GM12891 (cell line): ENCODE measurements around the gene TNFSF12. TPM values are rescaled to one million over a fixed set of nuclear protein-coding genes. Genes with fewer than 3 reads are reported as not detected.

Experiments
- DNase-seq: peaks from one replicate; pipeline ENCODE4 v3.0.0; 2011; ENCODE audit warnings: low spot score; ENCODE audit not compliant: insufficient read length
- FAIRE-seq: peaks from 2 replicates; lab custom pipeline; 2011; peaks lifted over from hg19 to GRCh38; lab: Jason Lieb, UNC
- PAX5 ChIP-seq: IDR thresholded peaks from 2 replicates; pipeline ENCODE4 v1.6.1; 2011; ENCODE audit warnings: low read length, moderate library complexity, mild to moderate bottlenecking; ENCODE audit not compliant: insufficient read depth, severe bottlenecking
- POLR2A ChIP-seq: IDR thresholded peaks from 2 replicates; pipeline ENCODE4 v1.6.1; 2011; ENCODE audit warnings: low read depth, low read length, control low read depth
- POLR2AphosphoS5 ChIP-seq: IDR thresholded peaks from 2 replicates; pipeline ENCODE4 v1.6.1; 2011; ENCODE audit warnings: low read depth, low read length, control low read depth
- POU2F2 ChIP-seq: IDR thresholded peaks from 2 replicates; pipeline ENCODE4 v1.6.1; 2011; ENCODE audit warnings: low read depth, mild to moderate bottlenecking, control low read depth, low read length, moderate library complexity
- SPI1 ChIP-seq: IDR thresholded peaks from 2 replicates; pipeline ENCODE4 v1.6.1; 2011; ENCODE audit warnings: low read depth, low read length, control low read depth
- TAF1 ChIP-seq: IDR thresholded peaks from 2 replicates; pipeline ENCODE4 v1.6.1; 2011; ENCODE audit warnings: low read depth, low read length, control low read depth
- polyA plus RNA-seq: library from polyadenylated mRNA; unstranded; fragments of >200 nt; gene quantifications from one replicate; pipeline ENCODE4 v1.2.1, GENCODE V29; 2012; ENCODE audit warnings: low read depth, missing spikeins, inconsistent platforms; ENCODE audit not compliant: missing spikeins

The TNFSF12 gene, protein sequence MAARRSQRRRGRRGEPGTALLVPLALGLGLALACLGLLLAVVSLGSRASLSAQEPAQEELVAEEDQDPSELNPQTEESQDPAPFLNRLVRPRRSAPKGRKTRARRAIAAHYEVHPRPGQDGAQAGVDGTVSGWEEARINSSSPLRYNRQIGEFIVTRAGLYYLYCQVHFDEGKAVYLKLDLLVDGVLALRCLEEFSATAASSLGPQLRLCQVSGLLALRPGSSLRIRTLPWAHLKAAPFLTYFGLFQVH
- 6.7 TPM for polyA plus RNA-seq

DNA sequence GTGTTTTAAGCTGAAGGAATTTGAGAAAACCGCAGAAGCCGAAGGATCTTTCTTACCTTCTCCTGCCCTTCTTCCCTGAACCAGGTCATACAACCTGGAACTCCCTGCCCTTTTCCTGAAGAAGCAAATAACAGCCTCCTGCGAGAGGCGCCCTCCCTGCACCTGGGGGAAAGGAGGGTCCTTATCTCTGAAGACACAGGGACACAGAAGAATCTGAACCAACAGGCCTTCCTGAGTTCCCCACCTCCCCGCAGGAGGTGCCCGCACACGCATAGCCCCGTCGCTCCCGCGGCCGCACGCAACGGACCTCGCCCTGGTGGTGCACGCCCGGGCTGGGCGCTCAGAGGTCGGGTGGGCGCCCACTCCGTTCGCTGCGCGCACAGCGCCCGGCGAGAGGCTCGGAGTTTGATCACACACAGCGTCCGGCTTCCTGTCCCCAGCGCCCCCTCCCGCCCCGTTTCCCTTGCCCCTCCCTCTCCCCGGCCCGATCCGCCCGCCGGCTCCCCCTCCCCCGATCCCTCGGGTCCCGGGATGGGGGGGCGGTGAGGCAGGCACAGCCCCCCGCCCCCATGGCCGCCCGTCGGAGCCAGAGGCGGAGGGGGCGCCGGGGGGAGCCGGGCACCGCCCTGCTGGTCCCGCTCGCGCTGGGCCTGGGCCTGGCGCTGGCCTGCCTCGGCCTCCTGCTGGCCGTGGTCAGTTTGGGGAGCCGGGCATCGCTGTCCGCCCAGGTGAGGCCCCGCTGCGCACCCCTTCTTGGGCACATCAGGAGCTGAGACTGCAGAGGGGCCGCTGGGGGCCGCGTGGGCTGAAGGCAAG, at the start of gene TNFSF12:
TNFSF12 (plus strand) TSS at position 474 of the 816 bp plus-strand sequence; CDS start at position 570, 96 bp downstream.
- FAIRE-seq (peak; percentile 90), DNase-seq (peak; percentile 66)
- no peak for TF ChIP-seq POU2F2

DNA sequence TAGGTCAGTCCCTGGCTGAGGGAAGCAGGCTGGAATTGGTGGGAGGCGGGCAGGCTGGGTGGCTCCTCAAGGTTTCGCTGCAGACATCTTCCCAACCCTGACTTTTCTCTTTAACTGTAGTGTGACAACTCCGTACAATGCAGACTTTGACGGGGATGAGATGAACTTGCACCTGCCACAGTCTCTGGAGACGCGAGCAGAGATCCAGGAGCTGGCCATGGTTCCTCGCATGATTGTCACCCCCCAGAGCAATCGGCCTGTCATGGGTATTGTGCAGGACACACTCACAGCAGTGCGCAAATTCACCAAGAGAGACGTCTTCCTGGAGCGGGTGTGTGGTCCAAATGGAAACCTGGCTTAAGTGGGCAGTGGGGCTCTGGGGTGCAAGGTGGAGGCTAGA, 49.7 kb upstream of the TNFSF12 start:
- TF ChIP-seq SPI1 = no peak
- TF ChIP-seq POLR2AphosphoS5 = no peak
- no peak for FAIRE-seq
- no peak for DNase-seq

DNA sequence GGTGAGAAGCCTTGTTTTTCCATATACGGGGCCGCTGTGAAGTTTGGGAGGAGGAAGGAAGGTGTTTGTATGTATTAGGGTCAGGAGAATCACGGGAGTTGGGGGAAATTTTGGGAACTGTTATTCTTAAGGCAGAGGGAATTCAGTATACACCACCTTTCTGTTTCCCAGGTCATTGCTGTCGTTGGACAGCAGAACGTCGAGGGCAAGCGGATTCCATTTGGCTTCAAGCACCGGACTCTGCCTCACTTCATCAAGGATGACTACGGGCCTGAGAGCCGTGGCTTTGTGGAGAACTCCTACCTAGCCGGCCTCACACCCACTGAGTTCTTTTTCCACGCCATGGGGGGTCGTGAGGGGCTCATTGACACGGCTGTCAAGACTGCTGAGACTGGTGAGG, 47.1 kb upstream of the TNFSF12 start:
- no peak for TF ChIP-seq PAX5
- no peak for TF ChIP-seq TAF1
- TF ChIP-seq POU2F2 = no peak
- TF ChIP-seq POLR2AphosphoS5 = no peak
- no peak for TF ChIP-seq POLR2A
- DNase-seq (no peak), FAIRE-seq (no peak)

DNA sequence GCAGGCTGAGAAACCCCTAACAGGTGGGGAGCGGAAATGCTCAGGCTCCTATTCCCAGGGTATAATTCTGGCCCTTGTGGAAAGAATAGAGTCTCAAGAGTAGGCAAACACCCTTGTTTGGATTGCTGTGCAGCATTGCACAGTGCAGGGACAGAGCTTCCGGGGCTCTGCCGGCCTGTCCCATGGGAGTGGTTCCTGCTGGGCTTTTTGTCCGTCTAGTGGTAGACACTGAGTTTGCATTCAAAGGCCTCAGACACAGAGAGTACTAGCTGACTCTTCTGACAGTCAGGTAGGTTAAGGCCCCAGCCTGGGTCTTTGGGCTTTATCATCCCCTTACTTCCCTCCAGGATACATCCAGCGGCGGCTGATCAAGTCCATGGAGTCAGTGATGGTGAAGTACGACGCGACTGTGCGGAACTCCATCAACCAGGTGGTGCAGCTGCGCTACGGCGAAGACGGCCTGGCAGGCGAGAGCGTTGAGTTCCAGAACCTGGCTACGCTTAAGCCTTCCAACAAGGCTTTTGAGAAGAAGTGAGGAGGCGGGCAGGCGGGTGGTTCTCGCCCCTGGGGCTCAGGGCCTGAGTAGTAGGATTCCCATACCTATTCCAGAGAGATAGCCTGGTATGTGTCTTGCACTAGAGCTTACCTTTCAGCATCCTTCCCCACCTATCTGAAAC, 46.5 kb upstream of the TNFSF12 start:
- no peak for DNase-seq
- TF ChIP-seq POU2F2 (no peak), POLR2A (no peak), TAF1 (no peak), SPI1 (no peak), POLR2AphosphoS5 (no peak), PAX5 (no peak)
- FAIRE-seq = no peak

DNA sequence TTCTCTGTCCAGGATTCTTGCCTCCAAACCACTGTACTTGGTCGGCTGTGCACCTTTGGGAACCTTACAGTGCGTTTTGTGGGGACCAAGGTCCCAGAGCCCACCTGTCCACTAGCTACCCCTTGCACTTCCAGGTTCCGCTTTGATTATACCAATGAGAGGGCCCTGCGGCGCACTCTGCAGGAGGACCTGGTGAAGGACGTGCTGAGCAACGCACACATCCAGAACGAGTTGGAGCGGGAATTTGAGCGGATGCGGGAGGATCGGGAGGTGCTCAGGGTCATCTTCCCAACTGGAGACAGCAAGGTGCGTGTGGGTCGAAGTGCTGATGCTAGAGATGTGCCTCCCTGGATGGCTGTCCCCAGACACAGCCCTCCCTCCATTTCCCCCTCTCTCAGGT, 45.9 kb upstream of the TNFSF12 start:
- FAIRE-seq = peak; percentile 5
- TF ChIP-seq POLR2AphosphoS5 = peak; percentile 40; the same call in 1 of the 2 replicates
- no peak for TF ChIP-seq TAF1
- no peak for TF ChIP-seq POLR2A
- DNase-seq = no peak

DNA sequence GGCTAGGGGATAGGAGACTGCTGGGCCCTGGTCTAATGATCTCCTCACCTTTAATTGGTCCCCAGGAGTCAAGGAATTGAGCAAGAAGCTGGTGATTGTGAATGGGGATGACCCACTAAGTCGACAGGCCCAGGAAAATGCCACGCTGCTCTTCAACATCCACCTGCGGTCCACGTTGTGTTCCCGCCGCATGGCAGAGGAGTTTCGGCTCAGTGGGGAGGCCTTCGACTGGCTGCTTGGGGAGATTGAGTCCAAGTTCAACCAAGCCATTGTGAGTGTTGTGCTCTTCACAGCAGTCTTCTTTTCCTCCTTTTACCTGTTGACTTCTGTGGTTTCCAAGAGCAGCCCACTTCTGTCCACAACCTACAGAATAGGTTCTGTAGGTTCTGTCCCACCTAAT, 45.3 kb upstream of the TNFSF12 start:
- DNase-seq (no peak), FAIRE-seq (no peak)
- TF ChIP-seq TAF1 (no peak), SPI1 (no peak), POLR2A (no peak; the same call in 1 of the 2 replicates), PAX5 (no peak), POU2F2 (no peak), POLR2AphosphoS5 (no peak)

DNA sequence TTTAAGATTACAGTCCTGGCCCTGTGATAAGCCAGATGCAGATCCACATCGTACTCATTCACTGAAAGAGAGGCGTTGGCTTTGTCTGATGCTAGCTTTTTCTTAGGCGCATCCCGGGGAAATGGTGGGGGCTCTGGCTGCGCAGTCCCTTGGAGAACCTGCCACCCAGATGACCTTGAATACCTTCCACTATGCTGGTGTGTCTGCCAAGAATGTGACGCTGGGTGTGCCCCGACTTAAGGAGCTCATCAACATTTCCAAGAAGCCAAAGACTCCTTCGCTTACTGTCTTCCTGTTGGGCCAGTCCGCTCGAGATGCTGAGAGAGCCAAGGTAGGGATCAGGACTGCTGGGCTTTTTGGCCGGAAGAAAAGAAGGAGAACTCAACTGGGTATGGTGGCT, 40.7 kb upstream of the TNFSF12 start:
- TF ChIP-seq POLR2A (no peak), POLR2AphosphoS5 (no peak), POU2F2 (no peak), PAX5 (no peak), TAF1 (no peak), SPI1 (no peak)
- no peak for FAIRE-seq
- DNase-seq = no peak

DNA sequence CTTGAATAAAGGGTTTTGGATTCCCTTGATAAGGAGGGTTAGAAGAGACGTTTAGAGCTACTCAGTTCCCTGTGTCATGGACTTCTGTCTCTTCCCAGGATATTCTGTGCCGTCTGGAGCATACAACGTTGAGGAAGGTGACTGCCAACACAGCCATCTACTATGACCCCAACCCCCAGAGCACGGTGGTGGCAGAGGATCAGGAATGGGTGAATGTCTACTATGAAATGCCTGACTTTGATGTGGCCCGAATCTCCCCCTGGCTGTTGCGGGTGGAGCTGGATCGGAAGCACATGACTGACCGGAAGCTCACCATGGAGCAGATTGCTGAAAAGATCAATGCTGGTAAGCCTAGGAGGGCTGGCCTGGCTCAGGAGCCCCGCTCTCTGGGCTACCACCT, 40.0 kb upstream of the TNFSF12 start:
- 0 out of 2 replicates have a peak, but pooled peaks have one; percentile 31 for TF ChIP-seq POLR2AphosphoS5
- no peak for TF ChIP-seq TAF1
- no peak for TF ChIP-seq PAX5
- no peak for TF ChIP-seq POU2F2
- no peak for TF ChIP-seq POLR2A
- FAIRE-seq = no peak
- DNase-seq = no peak

DNA sequence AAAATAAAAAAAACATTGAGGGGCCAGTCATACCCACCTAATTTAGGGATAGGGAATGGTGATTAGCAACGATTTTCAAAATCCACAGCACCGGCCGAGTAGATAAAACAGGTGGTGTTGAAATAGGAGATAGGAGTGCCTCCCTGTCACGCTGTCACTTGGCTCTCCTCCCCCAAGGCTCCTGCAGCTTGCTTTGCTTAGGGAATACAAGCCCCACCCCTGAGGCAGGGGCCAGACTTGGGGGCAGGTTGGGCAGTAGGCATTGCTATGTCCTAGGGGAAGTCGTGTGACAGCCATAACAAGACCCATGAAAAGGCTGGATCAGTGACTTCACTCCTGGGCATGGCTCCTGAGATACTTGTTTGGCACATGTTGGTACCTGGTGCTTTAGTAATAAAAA, 38.9 kb upstream of the TNFSF12 start:
- DNase-seq = no peak
- TF ChIP-seq TAF1 = no peak
- no peak for TF ChIP-seq PAX5
- no peak for TF ChIP-seq SPI1
- no peak for TF ChIP-seq POU2F2
- TF ChIP-seq POLR2A = no peak
- no peak; the same call in 1 of the 2 replicates for TF ChIP-seq POLR2AphosphoS5
- FAIRE-seq = no peak

DNA sequence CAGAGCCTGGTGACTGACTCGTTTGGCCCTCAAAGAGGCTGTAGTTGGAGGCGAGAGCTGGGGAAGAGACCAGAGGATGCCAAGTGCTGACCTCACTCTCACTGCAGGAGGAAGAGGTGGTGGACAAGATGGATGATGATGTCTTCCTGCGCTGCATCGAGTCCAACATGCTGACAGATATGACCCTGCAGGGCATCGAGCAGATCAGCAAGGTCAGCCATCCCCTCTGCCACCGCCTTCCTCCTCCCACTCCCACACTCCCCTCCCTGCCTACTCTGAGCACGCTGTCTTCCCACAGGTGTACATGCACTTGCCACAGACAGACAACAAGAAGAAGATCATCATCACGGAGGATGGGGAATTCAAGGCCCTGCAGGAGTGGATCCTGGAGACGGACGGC, 37.8 kb upstream of the TNFSF12 start:
- peak; percentile 75 for TF ChIP-seq POLR2AphosphoS5
- no peak for TF ChIP-seq SPI1
- DNase-seq (no peak), FAIRE-seq (no peak)
